Panc1 (cell line): ENCODE measurements around the gene DENND1B. TPM values are rescaled to one million over a fixed set of nuclear protein-coding genes. Genes with fewer than 3 reads are reported as not detected.
"Not testable (repeated sequence)": the region's sequence is repeated elsewhere in the genome, so short reads cannot be mapped to it uniquely, and the experiment has no call there.

Experiments used
- ATAC-seq: fragments of 200-7000 bp; cut with Tn5 transposase; 2 replicates; pipeline ENCODE4 v1.9.1; 2020; ENCODE audit warnings: mild to moderate bottlenecking, moderate library complexity
- BruUV-seq: library from RNA; stranded (reverse); fragments of 400-500 nt; replicated peaks from 2 replicates; lab custom pipeline; 2021; lab: Mats Ljungman, UMichigan
- CTCF ChIA-PET: fragments of 300-600 bp; sonication (Branson Sonifier 250); formaldehyde crosslinking; loops from one replicate; lab custom pipeline; 2022; ENCODE audit warnings: antibody characterized with exemption; lab: Charles Lee
- POLR2A ChIA-PET: fragments of 300-600 bp; sonication (Branson Sonifier 250); formaldehyde crosslinking; loops from one replicate; lab custom pipeline; 2022; ENCODE audit warnings: antibody characterized with exemption; lab: Charles Lee
- DNase-seq: peaks from one replicate; pipeline ENCODE4 v3.0.0-alpha.2; 2010; ENCODE audit warnings: low read depth, low spot score
- H3K27ac ChIP-seq: 2 replicates; pipeline ENCODE4 v1.5.1; 2011; ENCODE audit warnings: mild to moderate bottlenecking, low read length, inconsistent platforms
- H3K27me3 ChIP-seq: fragments of 200-500 bp; sonication (Bioruptor generic); 2 replicates; pipeline ENCODE4 v1.6.0; 2014; ENCODE audit warnings: low read length, inconsistent platforms; ENCODE audit not compliant: control insufficient read depth, insufficient read depth
- H3K36me3 ChIP-seq: fragments of 200-500 bp; sonication (Bioruptor generic); 2 replicates; pipeline ENCODE4 v1.5.1; 2014; ENCODE audit warnings: inconsistent platforms, mild to moderate bottlenecking, low read length, moderate library complexity; ENCODE audit not compliant: control insufficient read depth, insufficient read depth
- H3K4me1 ChIP-seq: 2 replicates; pipeline ENCODE4 v1.5.1; 2011; ENCODE audit warnings: inconsistent platforms, mild to moderate bottlenecking, low read length, moderate library complexity; ENCODE audit not compliant: control insufficient read depth, insufficient read depth
- H3K4me3 ChIP-seq, 2 experiments: 2 replicates each; pipeline ENCODE4 v1.5.1; 2011 to 2012; ENCODE audit warnings: low read depth in 2 of 2, low read length in 2 of 2, mild to moderate bottlenecking in 2 of 2, inconsistent platforms in 1 of 2, moderate library complexity in 1 of 2
- H3K9me3 ChIP-seq: fragments of 200-500 bp; sonication (Bioruptor generic); 2 replicates; pipeline ENCODE4 v1.5.1; 2014; ENCODE audit warnings: low read depth, mild to moderate bottlenecking, inconsistent platforms, low read length, moderate library complexity; ENCODE audit not compliant: control insufficient read depth, insufficient read depth
- CTCF ChIP-seq: fragments of 450-650 bp; IDR thresholded peaks from 2 replicates; pipeline ENCODE4 v1.5.1; 2017; ENCODE audit warnings: mild to moderate bottlenecking
- POLR2AphosphoS5 ChIP-seq: IDR thresholded peaks from 2 replicates; pipeline ENCODE4 v1.6.1; 2012; ENCODE audit warnings: mild to moderate bottlenecking, low read depth, low read length, moderate library complexity
- REST ChIP-seq, 2 experiments: IDR thresholded peaks; 2 replicates each; pipeline ENCODE4 v1.6.1; 2011 to 2012; ENCODE audit warnings: low read depth in 2 of 2, control low read depth in 1 of 2, low read length in 1 of 2, mild to moderate bottlenecking in 1 of 2, moderate library complexity in 1 of 2; ENCODE audit not compliant: insufficient read depth in 1 of 2
- SIN3A ChIP-seq: IDR thresholded peaks from 2 replicates; pipeline ENCODE4 v1.6.1; 2012; ENCODE audit warnings: low read depth, mild to moderate bottlenecking, low read length, moderate library complexity, borderline replicate concordance; ENCODE audit not compliant: insufficient read depth
- TCF7L2 ChIP-seq: IDR thresholded peaks from 2 replicates; pipeline ENCODE4 v1.6.1; 2011; ENCODE audit warnings: mild to moderate bottlenecking, low read depth, low read length, inconsistent platforms
- in situ Hi-C: cut with HindIII; loops from 2 replicates; pipeline ENCODE4 v1.10.0; 2016; ENCODE audit warnings: low sequenced_read_pairs, low pct_unique_long_range_greater_than_20kb
- intact Hi-C: fragments of 100-400 bp; cut with micrococcal nuclease; formaldehyde crosslinking; loops from one replicate; pipeline ENCODE4 v1.10.0; 2022; ENCODE audit not compliant: unreplicated experiment
- total RNA-seq: library from RNA; stranded (reverse); gene quantifications from one replicate; pipeline ENCODE4 v1.2.1, GENCODE V29; 2021; ENCODE audit not compliant: unreplicated experiment

Gene DENND1B
- total RNA-seq, 1 experiment from 2014 or later, result 7.7 TPM

GRCh38 chr1:197763307-197763706, 12.0 kb downstream of the DENND1B start:
- Histone ChIP-seq H3K27me3 (no peaks in the 10 kb centered on the region), H3K4me1 (peaks cover 7% of the 10 kb centered on the region), H3K4me3 (no peak overlapping the region), H3K36me3 (no peaks in the 10 kb centered on the region), H3K9me3 (no peaks in the 10 kb centered on the region), H3K27ac (no peak overlapping the region)
- TF ChIP-seq CTCF (no peak), SIN3A (no peak), POLR2AphosphoS5 (no peak), REST (IDR thresholded peaks at IDR 0.05; ENCODE audit: insufficient read depth in 1 of 2, low read depth in 2 of 2, low read length in 1 of 2) (no peak), TCF7L2 (no peak)
- in situ Hi-C loops (no loop called here), intact Hi-C loops (no loop called here)
- DNase-seq (no peak), ATAC-seq (peak; percentile 71; the same call in 1 of the 2 replicates)
- BruUV-seq, result no TSS peak
- CTCF ChIA-PET, result interaction anchor here (0.5 kb wide), 1 partner anchor 30 kb away, joined by 6 read pairs; no protein-coding TSS in a partner anchor
- POLR2A ChIA-PET, result no interaction called here

DNA sequence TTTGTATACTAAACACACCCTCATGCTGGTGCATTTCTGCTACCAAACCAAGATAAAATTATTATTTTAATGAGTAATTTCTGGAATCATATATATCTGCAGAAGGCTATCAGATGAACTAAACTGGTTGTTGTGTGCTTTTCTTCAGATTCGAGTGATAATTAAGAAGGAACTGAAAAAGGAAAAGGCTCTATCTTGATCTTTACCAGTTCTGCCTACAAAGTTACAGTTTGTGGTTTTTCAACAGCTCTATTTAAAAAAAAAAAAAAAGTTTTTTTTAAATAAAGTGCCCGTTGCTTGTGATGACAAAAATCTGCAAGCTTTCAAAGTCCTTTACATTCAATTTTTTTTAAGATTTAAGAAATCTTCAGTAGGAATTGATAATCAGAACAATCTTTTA, 13.6 kb downstream of the DENND1B start:
- TF ChIP-seq TCF7L2 (no peak), POLR2AphosphoS5 (no peak), REST (IDR thresholded peaks at IDR 0.05; ENCODE audit: insufficient read depth in 1 of 2, low read depth in 2 of 2, low read length in 1 of 2) (no peak), SIN3A (no peak), CTCF (no peak)
- intact Hi-C loops (no loop called here), in situ Hi-C loops (no loop called here)
- ATAC-seq, result no peak
- peaks cover 7% of the 10 kb centered on the region for H3K4me1 ChIP-seq
- H3K9me3 ChIP-seq, result no peaks in the 10 kb centered on the region
- no peaks in the 10 kb centered on the region for H3K27me3 ChIP-seq
- no TSS peak for BruUV-seq
- ChIA-PET POLR2A (interaction anchor here (0.7 kb wide), 1 partner anchor 908 kb away, joined by 4 read pairs; no protein-coding TSS in a partner anchor), CTCF (interaction anchor here (0.5 to 0.6 kb wide), 2 partner anchors 9 to 1077 kb away, joined by 4 read pairs; no protein-coding TSS in a partner anchor)
- no peak overlapping the region for H3K4me3 ChIP-seq
- DNase-seq, result no peak
- H3K27ac ChIP-seq, result no peak overlapping the region
- H3K36me3 ChIP-seq, result no peaks in the 10 kb centered on the region

GRCh38 chr1:197755553-197755952, 19.7 kb downstream of the DENND1B start:
- ATAC-seq, H3K27me3 ChIP-seq, H3K36me3 ChIP-seq, H3K4me3 ChIP-seq, intact Hi-C loops, H3K9me3 ChIP-seq, DNase-seq, H3K27ac ChIP-seq, POLR2A ChIA-PET, in situ Hi-C loops, CTCF ChIA-PET, H3K4me1 ChIP-seq, BruUV-seq: not testable (repeated sequence)
